PC-9 (cell line): ENCODE results near the gene HSFX4. TPM values are rescaled to one million over a fixed set of nuclear protein-coding genes. Genes with fewer than 3 reads are reported as not detected.
"Not testable (repeated sequence)": the region's sequence is repeated elsewhere in the genome, so short reads cannot be mapped to it uniquely, and the experiment has no call there.

Experiments
- Bru-seq: library from RNA; stranded (reverse); fragments of 400-500 nt; gene quantifications from one replicate; lab custom pipeline; 2021; lab: Mats Ljungman, UMichigan
- BruChase-seq, 2 experiments: library from RNA; stranded (reverse); fragments of 400-500 nt; gene quantifications; one replicate each; lab custom pipeline; 2021; lab: Mats Ljungman, UMichigan
- BruUV-seq: library from RNA; stranded (reverse); fragments of 400-500 nt; replicated peaks from 2 replicates; lab custom pipeline; 2021; lab: Mats Ljungman, UMichigan
- CTCF ChIA-PET: fragments of 300-600 bp; sonication (Branson Sonifier 250); formaldehyde crosslinking; loops from one replicate; lab custom pipeline; 2022; ENCODE audit warnings: antibody characterized with exemption; lab: Charles Lee
- POLR2A ChIA-PET: fragments of 300-600 bp; sonication (Branson Sonifier 250); formaldehyde crosslinking; loops from one replicate; lab custom pipeline; 2022; ENCODE audit warnings: antibody characterized with exemption; ENCODE audit not compliant: unreplicated experiment; lab: Charles Lee
- DNase-seq, 2 experiments: peaks; one replicate each; pipeline versions ENCODE4 v3.0.0 to v3.0.0-alpha.2; 2015 to 2022; ENCODE audit warnings: mixed read lengths in 1 of 2
- H2AFZ ChIP-seq: fragments of 200-600 bp; sonication (generic); 2 replicates; pipeline ENCODE4 v1.8.1; 2017; ENCODE audit warnings: antibody characterized with exemption
- H3F3A ChIP-seq: fragments of 200-600 bp; sonication (generic); 2 replicates; pipeline ENCODE4 v1.8.1; 2017; ENCODE audit warnings: antibody characterized with exemption, mild to moderate bottlenecking, low read depth; ENCODE audit not compliant: insufficient read depth
- H3K27ac ChIP-seq: fragments of 200-600 bp; sonication (generic); 2 replicates; pipeline ENCODE4 v1.6.1; 2016; ENCODE audit warnings: mixed run types
- H3K27me3 ChIP-seq: fragments of 200-600 bp; sonication (generic); 2 replicates; pipeline ENCODE4 v1.6.1; 2016; ENCODE audit warnings: low read depth, mixed run types; ENCODE audit not compliant: insufficient read depth
- H3K36me3 ChIP-seq: fragments of 200-600 bp; sonication (generic); 2 replicates; pipeline ENCODE4 v1.6.1; 2016; ENCODE audit warnings: low read depth, mixed run types
- H3K4me1 ChIP-seq: fragments of 200-600 bp; sonication (generic); replicated peaks from 2 replicates; pipeline ENCODE4 v1.6.1; 2016; ENCODE audit warnings: mixed run types; ENCODE audit not compliant: insufficient read depth
- H3K4me2 ChIP-seq: fragments of 200-600 bp; sonication (generic); 2 replicates; pipeline ENCODE4 v1.6.1; 2017; ENCODE audit warnings: mixed run types
- H3K4me3 ChIP-seq: fragments of 200-600 bp; sonication (generic); 2 replicates; pipeline ENCODE4 v1.6.1; 2016; ENCODE audit warnings: mixed run types
- H3K79me2 ChIP-seq: fragments of 200-600 bp; sonication (generic); 2 replicates; pipeline ENCODE4 v1.6.1; 2017; ENCODE audit warnings: low read depth, mixed run types
- H3K9me2 ChIP-seq: fragments of 200-600 bp; sonication (generic); 2 replicates; pipeline ENCODE4 v1.8.1; 2017; ENCODE audit warnings: mild to moderate bottlenecking; ENCODE audit not compliant: insufficient read depth
- H3K9me3 ChIP-seq: fragments of 200-600 bp; sonication (generic); 2 replicates; pipeline ENCODE4 v1.8.1; 2016; ENCODE audit warnings: low read depth; ENCODE audit not compliant: insufficient read depth
- H4K20me1 ChIP-seq: fragments of 200-600 bp; sonication (generic); 2 replicates; pipeline ENCODE4 v1.8.1; 2017; ENCODE audit not compliant: insufficient read depth
- CTCF ChIP-seq: fragments of 200-600 bp; sonication (generic); conservative IDR thresholded peaks from 2 replicates; pipeline ENCODE4 v1.6.1; 2017; ENCODE audit warnings: mixed run types, antibody characterized with exemption, mild to moderate bottlenecking, moderate library complexity
- EZH2 ChIP-seq: fragments of 200-600 bp; sonication (generic); IDR thresholded peaks from 2 replicates; pipeline ENCODE4 v1.8.0; 2017; ENCODE audit warnings: antibody characterized with exemption, low read depth
- intact Hi-C: fragments of 100-400 bp; cut with micrococcal nuclease; formaldehyde crosslinking; loops from one replicate; pipeline ENCODE4 v1.10.0; 2022; ENCODE audit not compliant: unreplicated experiment
- long read RNA-seq: library from polyadenylated mRNA; stranded (forward); transcript quantifications from one replicate; pipeline ENCODE4 v2.0.0, GENCODE V29; 2022
- total RNA-seq: library from RNA; stranded (reverse); gene quantifications from 2 replicates; pipeline ENCODE4 v1.2.3, GENCODE V29; 2021

HSFX4 gene, protein sequence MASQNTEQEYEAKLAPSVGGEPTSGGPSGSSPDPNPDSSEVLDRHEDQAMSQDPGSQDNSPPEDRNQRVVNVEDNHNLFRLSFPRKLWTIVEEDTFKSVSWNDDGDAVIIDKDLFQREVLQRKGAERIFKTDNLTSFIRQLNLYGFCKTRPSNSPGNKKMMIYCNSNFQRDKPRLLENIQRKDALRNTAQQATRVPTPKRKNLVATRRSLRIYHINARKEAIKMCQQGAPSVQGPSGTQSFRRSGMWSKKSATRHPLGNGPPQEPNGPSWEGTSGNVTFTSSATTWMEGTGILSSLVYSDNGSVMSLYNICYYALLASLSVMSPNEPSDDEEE
- total RNA-seq (not detected in 2 replicates), Bru-seq, nascent RNA (not detected), BruChase-seq, experiment 1, labeled RNA remaining after a 2-hour chase (not detected), BruChase-seq, experiment 2, labeled RNA remaining after a 6-hour chase (not detected)
- long read RNA-seq, partial matches to known transcripts: 0 of 1 reads
- long read RNA-seq, other reads (novel, unspliced or antisense): 1 of 1 reads

- H3K4me1 ChIP-seq, H3K27me3 ChIP-seq, H3K36me3 ChIP-seq, H3K4me3 ChIP-seq, intact Hi-C loops, H4K20me1 ChIP-seq, CTCF ChIA-PET, H3K79me2 ChIP-seq, H3K27ac ChIP-seq, H3K4me2 ChIP-seq, BruUV-seq, H2AFZ ChIP-seq, H3F3A ChIP-seq, POLR2A ChIA-PET, H3K9me3 ChIP-seq, H3K9me2 ChIP-seq, DNase-seq: not testable (repeated sequence)
These were observed at the start of gene HSFX4 for GRCh38 chrX:149929400-149929799. Gene HSFX4, plus strand, starts transcription at chrX:149929573. Its CDS starts 72 bp downstream, at chrX:149929645.

DNA sequence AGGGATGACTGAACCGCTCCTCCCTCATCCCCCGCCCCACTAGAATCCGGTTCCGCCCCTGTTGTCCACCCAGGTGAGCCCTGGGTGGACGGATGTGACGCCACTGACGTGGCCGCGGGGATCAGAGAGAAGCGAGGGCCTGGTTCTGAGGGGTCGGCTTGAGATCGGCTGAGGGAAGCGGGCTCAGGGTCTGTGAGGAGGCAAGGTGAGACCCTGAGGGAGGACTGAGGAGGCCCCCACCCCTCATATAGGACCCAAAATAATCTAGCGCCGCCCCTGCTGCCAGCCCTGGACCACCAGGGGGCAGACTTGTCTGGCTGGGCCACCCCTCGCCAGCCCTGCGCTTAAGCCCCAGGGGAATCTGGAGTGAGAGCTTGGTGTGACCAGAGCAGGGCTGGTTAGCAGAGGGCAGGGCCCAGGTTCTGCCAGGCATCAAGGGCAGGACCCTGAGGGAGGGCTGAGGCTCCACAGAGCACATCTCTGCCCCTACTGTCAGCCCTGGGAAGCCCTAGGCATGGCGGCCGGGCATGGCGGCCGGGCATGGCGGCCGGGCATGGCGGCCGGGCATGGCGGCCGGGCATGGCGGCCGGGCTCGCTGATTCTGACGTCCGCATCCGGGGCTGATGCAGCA lies 48.2 kb upstream of the HSFX4 start, which contains the start of gene MAGEA8:
Gene MAGEA8 (plus strand): TSS at position 103 of the 631 bp plus-strand sequence. CDS start 3,090 bp downstream, outside the sequence.
- Histone ChIP-seq H3K9me3 (no peaks in the 10 kb centered on the region), H3F3A (no peaks in the 10 kb centered on the region), H3K9me2 (no peaks in the 10 kb centered on the region), H3K4me3 (no peak within 1 kb of the TSS), H3K27me3 (no peaks in the 10 kb centered on the region), H3K36me3 (no peaks in the 10 kb centered on the region), H3K4me1 (peaks cover 17% of the 10 kb centered on the region), H3K27ac (no peak within 1 kb of the TSS), H4K20me1 (no peaks in the 10 kb centered on the region), H3K79me2 (no peaks in the 10 kb centered on the region), H2AFZ (no peak within 1 kb of the TSS), H3K4me2 (no peak within 1 kb of the TSS)
- ChIA-PET CTCF (no interaction called here), POLR2A (no interaction called here)
- no TSS peak for BruUV-seq
- no peak for TF ChIP-seq EZH2
- TF ChIP-seq CTCF: peak; percentile 46; the same call in 1 of the 2 replicates
- no peak for DNase-seq
- intact Hi-C loops: no loop called here

DNA sequence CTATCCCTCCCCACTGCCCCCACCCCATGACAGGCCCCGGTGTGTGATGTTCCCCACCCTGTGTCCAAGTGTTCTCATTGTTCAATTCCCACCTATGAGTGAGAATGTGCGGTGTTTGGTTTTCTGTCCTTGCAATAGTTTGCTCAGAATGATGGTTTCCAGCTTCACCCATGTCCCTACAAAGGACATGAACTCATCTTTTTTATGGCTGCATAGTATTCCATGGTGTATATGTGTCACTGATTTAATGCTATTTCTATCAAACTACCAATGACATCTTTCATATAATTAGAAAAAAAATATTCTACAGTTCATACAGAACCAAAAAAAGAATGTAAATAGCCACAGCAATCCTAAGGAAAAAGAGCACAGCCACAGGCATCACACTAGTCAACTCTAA lies 38.5 kb upstream of the HSFX4 start:
- H3K4me2 ChIP-seq, BruUV-seq, H3K36me3 ChIP-seq, DNase-seq, H3F3A ChIP-seq, intact Hi-C loops, H3K27me3 ChIP-seq, CTCF ChIA-PET, H3K9me2 ChIP-seq, H3K4me1 ChIP-seq, H3K79me2 ChIP-seq, H4K20me1 ChIP-seq, H3K4me3 ChIP-seq, H3K9me3 ChIP-seq, POLR2A ChIA-PET, H3K27ac ChIP-seq, H2AFZ ChIP-seq: not testable (repeated sequence)

GRCh38 chrX:149898554-149898953 lies 30.8 kb upstream of the HSFX4 start:
- Histone ChIP-seq H3K4me1 (no peaks in the 10 kb centered on the region), H2AFZ (no peak overlapping the region), H3K27ac (no peak overlapping the region), H4K20me1 (no peaks in the 10 kb centered on the region), H3K9me3 (no peaks in the 10 kb centered on the region), H3F3A (no peaks in the 10 kb centered on the region), H3K27me3 (no peaks in the 10 kb centered on the region), H3K79me2 (no peaks in the 10 kb centered on the region), H3K4me3 (no peak overlapping the region), H3K9me2 (peaks cover 3% of the 10 kb centered on the region; the same call in 1 of the 2 replicates), H3K36me3 (no peaks in the 10 kb centered on the region), H3K4me2 (no peak overlapping the region)
- POLR2A ChIA-PET: no interaction called here
- CTCF ChIA-PET: no interaction called here
- intact Hi-C loops: no loop called here
- no TSS peak for BruUV-seq
- no peak for TF ChIP-seq EZH2
- no peak for TF ChIP-seq CTCF
- no peak for DNase-seq
